CD4-positive, alpha-beta T cell treated with Interleukin-15 for 1 hour (primary cell): ENCODE measurements around the gene RUNX2.

Experiments used
- DNase-seq: peaks from one replicate; pipeline ENCODE4 v3.0.0-alpha.2; 2020

The RUNX2 gene

GRCh38 chr6:45436544-45437438, 108.7 kb downstream of the RUNX2 start:
- DNase-seq = no peak

- no peak for DNase-seq
These were observed 109.3 kb downstream of the RUNX2 start for GRCh38 chr6:45437439-45437815.

- no peak for DNase-seq
These were observed 110.0 kb downstream of the RUNX2 start for GRCh38 chr6:45438151-45438550.

- DNase-seq = no peak
These were observed 110.8 kb downstream of the RUNX2 start for GRCh38 chr6:45438849-45439406.

GRCh38 chr6:45439459-45439858, 111.3 kb downstream of the RUNX2 start:
- DNase-seq = no peak

- no peak for DNase-seq
These were observed 111.8 kb downstream of the RUNX2 start for GRCh38 chr6:45439861-45440388.

- DNase-seq = no peak
These were observed 113.8 kb downstream of the RUNX2 start for GRCh38 chr6:45441851-45442453.

GRCh38 chr6:45442716-45443115, 114.6 kb downstream of the RUNX2 start:
- DNase-seq = no peak

- DNase-seq = no peak
These were observed 117.2 kb downstream of the RUNX2 start for GRCh38 chr6:45445364-45445748.

- DNase-seq = peak; percentile 51
These were observed 117.8 kb downstream of the RUNX2 start for GRCh38 chr6:45445749-45446549.

GRCh38 chr6:45447005-45447404, 118.9 kb downstream of the RUNX2 start:
- DNase-seq = no peak

GRCh38 chr6:45447716-45448115, 119.6 kb downstream of the RUNX2 start:
- no peak for DNase-seq

- DNase-seq = no peak
These were observed 120.6 kb downstream of the RUNX2 start for GRCh38 chr6:45448417-45449389.

- DNase-seq = no peak
These were observed 122.0 kb downstream of the RUNX2 start for GRCh38 chr6:45450132-45450531.

GRCh38 chr6:45450831-45451230, 122.7 kb downstream of the RUNX2 start:
- DNase-seq = no peak

- no peak for DNase-seq
These were observed 126.1 kb downstream of the RUNX2 start for GRCh38 chr6:45454008-45454911.

- DNase-seq = no peak
These were observed 127.3 kb downstream of the RUNX2 start for GRCh38 chr6:45455408-45455807.

GRCh38 chr6:45457141-45457540, 129.0 kb downstream of the RUNX2 start:
- no peak for DNase-seq

- DNase-seq = no peak
These were observed 130.5 kb downstream of the RUNX2 start for GRCh38 chr6:45458672-45459071.

GRCh38 chr6:45460166-45460565, 132.0 kb downstream of the RUNX2 start:
- DNase-seq = no peak

- DNase-seq = no peak
These were observed 133.4 kb downstream of the RUNX2 start for GRCh38 chr6:45461486-45461885.
